IMR-90 (cell line): ENCODE data around the gene CTNNBIP1. TPM values are rescaled to one million over a fixed set of nuclear protein-coding genes. Genes with fewer than 3 reads are reported as not detected.

Experiments used
- ATAC-seq: fragments of 200-7000 bp; cut with Tn5 transposase; 2 replicates; pipeline ENCODE4 v1.9.1; 2020; ENCODE audit warnings: low read depth, mild to moderate bottlenecking, moderate library complexity
- BruUV-seq: library from RNA; stranded (reverse); fragments of 400-500 nt; replicated peaks from 2 replicates; lab custom pipeline; 2021; lab: Mats Ljungman, UMichigan
- CTCF ChIA-PET: fragments of 300-600 bp; formaldehyde crosslinking; extraction: SDS; loops from one replicate; lab custom pipeline; 2021; ENCODE audit warnings: antibody characterized with exemption; lab: Yijun Ruan, JAX
- POLR2A ChIA-PET: fragments of 300-600 bp; sonication (Branson Sonifier 250); formaldehyde crosslinking; loops from one replicate; lab custom pipeline; 2022; ENCODE audit warnings: antibody characterized with exemption; ENCODE audit not compliant: unreplicated experiment; lab: Charles Lee
- DNase-seq: peaks from one replicate; pipeline ENCODE4 v3.0.0; 2013
- H2AFZ ChIP-seq: replicated peaks from 2 replicates; pipeline ENCODE3; 2013; ENCODE audit warnings: low read length, mild to moderate bottlenecking; ENCODE audit not compliant: poor library complexity
- H2AK5ac ChIP-seq: 2 replicates; pipeline ENCODE4 v1.6.1; 2013; ENCODE audit warnings: low read depth, low read length, inconsistent platforms
- H2AK9ac ChIP-seq: replicated peaks from 2 replicates; pipeline ENCODE3; 2013; ENCODE audit warnings: mild to moderate bottlenecking, low read depth, low read length, moderate library complexity; ENCODE audit not compliant: poor library complexity
- H2BK120ac ChIP-seq: 2 replicates; pipeline ENCODE4 v1.6.1; 2013; ENCODE audit warnings: low read depth, low read length, inconsistent platforms
- H2BK15ac ChIP-seq: 3 replicates; pipeline ENCODE4 v1.6.1; 2013; ENCODE audit warnings: low read depth, low read length, inconsistent platforms
- H2BK20ac ChIP-seq: 2 replicates; pipeline ENCODE4 v1.6.1; 2013; ENCODE audit warnings: low read depth, mild to moderate bottlenecking, inconsistent platforms, low read length, moderate library complexity
- H2BK5ac ChIP-seq: 2 replicates; pipeline ENCODE4 v1.6.1; 2013; ENCODE audit warnings: mild to moderate bottlenecking, low read depth, low read length, inconsistent platforms; ENCODE audit not compliant: poor library complexity, severe bottlenecking
- H3K14ac ChIP-seq: replicated peaks from 2 replicates; pipeline ENCODE4 v1.6.1; 2013; ENCODE audit warnings: low read depth, low read length, inconsistent platforms
- H3K18ac ChIP-seq: 2 replicates; pipeline ENCODE4 v1.6.1; 2013; ENCODE audit warnings: low read depth, low read length, control low read depth
- H3K23ac ChIP-seq: 2 replicates; pipeline ENCODE4 v1.6.1; 2013; ENCODE audit warnings: low read depth, low read length, inconsistent platforms
- H3K27ac ChIP-seq: 2 replicates; pipeline ENCODE4 v1.5.1; 2013; ENCODE audit warnings: mild to moderate bottlenecking, control low read depth, low read length; ENCODE audit not compliant: insufficient read depth
- H3K27me3 ChIP-seq: 2 replicates; pipeline ENCODE4 v1.6.1; 2013; ENCODE audit warnings: low read length; ENCODE audit not compliant: control insufficient read depth, insufficient read depth
- H3K36me3 ChIP-seq: 2 replicates; pipeline ENCODE4 v1.6.1; 2013; ENCODE audit warnings: low read length, mixed read lengths; ENCODE audit not compliant: control insufficient read depth, insufficient read depth
- H3K4ac ChIP-seq: 2 replicates; pipeline ENCODE4 v1.6.1; 2013; ENCODE audit warnings: low read depth, low read length, inconsistent platforms
- H3K4me1 ChIP-seq: 2 replicates; pipeline ENCODE4 v1.6.1; 2013; ENCODE audit warnings: low read length, mixed read lengths; ENCODE audit not compliant: control insufficient read depth, insufficient read depth
- H3K4me2 ChIP-seq: 2 replicates; pipeline ENCODE4 v1.6.1; 2013; ENCODE audit warnings: low read depth, mild to moderate bottlenecking, control low read depth, low read length, moderate library complexity
- H3K4me3 ChIP-seq: 2 replicates; pipeline ENCODE4 v1.5.1; 2013; ENCODE audit warnings: low read depth, mild to moderate bottlenecking, control low read depth, low read length, moderate library complexity; ENCODE audit not compliant: insufficient read depth
- H3K56ac ChIP-seq: 2 replicates; pipeline ENCODE4 v1.6.1; 2013; ENCODE audit warnings: low read length, inconsistent platforms; ENCODE audit not compliant: insufficient read depth; ENCODE audit errors: extremely low read depth
- H3K79me1 ChIP-seq, 2 experiments: 2 replicates each; pipeline ENCODE4 v1.6.1; 2013; ENCODE audit warnings: low read length in 2 of 2, inconsistent platforms in 1 of 2, low read depth in 1 of 2
- H3K9ac ChIP-seq: 2 replicates; pipeline ENCODE4 v1.6.1; 2013; ENCODE audit warnings: low read depth, low read length, control low read depth
- H3K9me1 ChIP-seq: 2 replicates; pipeline ENCODE4 v1.6.1; 2013; ENCODE audit warnings: low read length, inconsistent platforms; ENCODE audit not compliant: insufficient read depth
- H3K9me3 ChIP-seq: 2 replicates; pipeline ENCODE4 v1.6.1; 2013; ENCODE audit warnings: low read length; ENCODE audit not compliant: control insufficient read depth, insufficient read depth
- H4K20me1 ChIP-seq: 2 replicates; pipeline ENCODE4 v1.6.1; 2013; ENCODE audit warnings: low read length, inconsistent platforms; ENCODE audit not compliant: insufficient read depth
- H4K5ac ChIP-seq: 2 replicates; pipeline ENCODE4 v1.6.1; 2013; ENCODE audit warnings: mild to moderate bottlenecking, low read depth, low read length, control low read depth
- H4K8ac ChIP-seq, 2 experiments: 2 replicates each; pipeline ENCODE4 v1.6.1; 2013; ENCODE audit warnings: low read depth in 2 of 2, low read length in 2 of 2, control low read depth in 1 of 2, inconsistent platforms in 1 of 2
- H4K91ac ChIP-seq: 2 replicates; pipeline ENCODE4 v1.6.1; 2013; ENCODE audit warnings: low read depth, low read length, inconsistent platforms; ENCODE audit not compliant: insufficient read depth
- BHLHE40 ChIP-seq: fragments of 150-350 bp; IDR thresholded peaks from 2 replicates; pipeline ENCODE4 v1.6.1; 2016; ENCODE audit warnings: mild to moderate bottlenecking, low read depth, low read length
- CEBPB ChIP-seq: IDR thresholded peaks from 2 replicates; pipeline ENCODE4 v1.6.1; 2012; ENCODE audit warnings: low read depth, low read length, improper control_type of control experiment
- CHD1 ChIP-seq: IDR thresholded peaks from 2 replicates; pipeline ENCODE4 v1.6.1; 2012; ENCODE audit warnings: low read depth, low read length, improper control_type of control experiment
- CTCF ChIP-seq: conservative IDR thresholded peaks from 2 replicates; pipeline ENCODE4 v1.5.1; 2012; ENCODE audit warnings: mild to moderate bottlenecking, low read depth, low read length, improper control_type of control experiment
- FOS ChIP-seq: fragments of 150-350 bp; IDR thresholded peaks from 2 replicates; pipeline ENCODE4 v1.6.1; 2016; ENCODE audit warnings: low read depth, low read length
- MAFK ChIP-seq: IDR thresholded peaks from 2 replicates; pipeline ENCODE4 v1.6.1; 2012; ENCODE audit warnings: low read depth, low read length, improper control_type of control experiment
- MAZ ChIP-seq: IDR thresholded peaks from 2 replicates; pipeline ENCODE4 v1.6.1; 2012; ENCODE audit warnings: low read depth, mild to moderate bottlenecking, low read length, improper control_type of control experiment, moderate library complexity, borderline replicate concordance
- MXI1 ChIP-seq: IDR thresholded peaks from 2 replicates; pipeline ENCODE4 v1.6.1; 2012; ENCODE audit warnings: low read depth, mild to moderate bottlenecking, low read length, moderate library complexity, borderline replicate concordance
- NFE2L2 ChIP-seq: fragments of 150-350 bp; IDR thresholded peaks from 2 replicates; pipeline ENCODE4 v1.6.1; 2016; ENCODE audit warnings: low read depth, mild to moderate bottlenecking, low read length
- POLR2A ChIP-seq: IDR thresholded peaks from 2 replicates; pipeline ENCODE4 v1.6.1; 2012; ENCODE audit warnings: mild to moderate bottlenecking, low read depth, low read length
- RAD21 ChIP-seq: IDR thresholded peaks from 2 replicates; pipeline ENCODE4 v1.6.1; 2012; ENCODE audit warnings: low read length, improper control_type of control experiment
- RCOR1 ChIP-seq: IDR thresholded peaks from 2 replicates; pipeline ENCODE4 v1.6.1; 2012; ENCODE audit warnings: mild to moderate bottlenecking, low read length, improper control_type of control experiment; ENCODE audit not compliant: insufficient replicate concordance
- RFX5 ChIP-seq: IDR thresholded peaks from 2 replicates; pipeline ENCODE4 v1.8.0; 2012; ENCODE audit warnings: low read depth, mild to moderate bottlenecking, low read length, moderate library complexity
- SMC3 ChIP-seq: fragments of 150-350 bp; IDR thresholded peaks from 2 replicates; pipeline ENCODE4 v1.6.1; 2016; ENCODE audit warnings: low read depth, mild to moderate bottlenecking, antibody characterized with exemption, low read length, moderate library complexity
- USF2 ChIP-seq: fragments of 150-350 bp; IDR thresholded peaks from 2 replicates; pipeline ENCODE4 v1.6.1; 2017; ENCODE audit warnings: mild to moderate bottlenecking, antibody characterized with exemption, low read length, low read depth
- WGBS, 2 experiments: methylation state at CpG; one replicate each; pipeline versions ENCODE4 v1.1.5 to v1.1.7; 2013; ENCODE audit warnings: missing lambda C conversion rate in 2 of 2; ENCODE audit not compliant: insufficient read length in 1 of 2; ENCODE audit errors: extremely low coverage in 2 of 2; 5-methylcytosine and 5-hydroxymethylcytosine counted together
- dilution Hi-C: fragments of 300-500 bp; cut with HindIII; formaldehyde crosslinking; loops from one replicate; pipeline ENCODE4 v1.14.3; 2018; ENCODE audit warnings: low sequenced_read_pairs; ENCODE audit not compliant: unreplicated experiment
- in situ Hi-C: fragments of 300-500 bp; cut with MboI; formaldehyde crosslinking; loops from 3 replicates; pipeline ENCODE4 v1.14.3; 2019; ENCODE audit warnings: low sequenced_read_pairs, inconsistent platforms, mixed read lengths
- intact Hi-C: fragments of 100-400 bp; cut with micrococcal nuclease; formaldehyde crosslinking; loops from 2 replicates; pipeline ENCODE4 v1.10.0; 2022
- polyA plus RNA-seq, 3 experiments: library from polyadenylated mRNA; depleted of rRNA; stranded (reverse); fragments of >200 nt; gene quantifications; 2 replicates each; pipeline ENCODE4 v1.2.3, GENCODE V29; 2012; ENCODE audit warnings: low replicate concordance in 1 of 3
- total RNA-seq: library from RNA; depleted of rRNA; stranded (reverse); fragments of >200 nt; gene quantifications from 2 replicates; pipeline ENCODE4 v1.2.3, GENCODE V29; 2012
- TF ChIP-seq, protein P1 (sequence below): fragments of 150-350 bp; IDR thresholded peaks from 2 replicates; pipeline ENCODE4 v1.6.1; 2016; ENCODE audit warnings: low read depth, mild to moderate bottlenecking, low read length, moderate library complexity, borderline replicate concordance

The CTNNBIP1 gene
- total and polyA plus RNA-seq, 2 of the 4 experiments (the other 2 are of a cell fraction) = 24.7 to 28.5 TPM

GRCh38 chr1:9957726-9958125 lies 47.7 kb upstream of the CTNNBIP1 start:
- no TSS peak for BruUV-seq
- no peaks in the 10 kb centered on the region for H3K9me1 ChIP-seq
- no peak overlapping the region for H3K4me3 ChIP-seq
- no peaks in the 10 kb centered on the region for H4K20me1 ChIP-seq
- H2BK5ac ChIP-seq = no peak overlapping the region
- no peak overlapping the region for H2AK5ac ChIP-seq
- H3K9me3 ChIP-seq = no peaks in the 10 kb centered on the region
- H3K56ac ChIP-seq = no peak overlapping the region
- H3K36me3 ChIP-seq = no peaks in the 10 kb centered on the region; the same call in 1 of the 2 replicates
- no peak overlapping the region for H2BK20ac ChIP-seq
- H4K8ac ChIP-seq = no peak overlapping the region
- no peak for TF ChIP-seq MAZ
- TF ChIP-seq FOS = no peak
- no peak for TF ChIP-seq BHLHE40
- TF ChIP-seq MAFK = no peak
- TF ChIP-seq USF2 = no peak
- TF ChIP-seq POLR2A = no peak
- TF ChIP-seq CHD1 = no peak
- TF ChIP-seq RCOR1 = no peak
- no peak for TF ChIP-seq NFE2L2
- TF ChIP-seq MXI1 = no peak
- TF ChIP-seq RAD21 = no peak
- no peak for TF ChIP-seq RFX5
- TF ChIP-seq CTCF = no peak
- no peak for TF ChIP-seq SMC3
- no peak for TF ChIP-seq CEBPB
- TF ChIP-seq, protein P1, sequence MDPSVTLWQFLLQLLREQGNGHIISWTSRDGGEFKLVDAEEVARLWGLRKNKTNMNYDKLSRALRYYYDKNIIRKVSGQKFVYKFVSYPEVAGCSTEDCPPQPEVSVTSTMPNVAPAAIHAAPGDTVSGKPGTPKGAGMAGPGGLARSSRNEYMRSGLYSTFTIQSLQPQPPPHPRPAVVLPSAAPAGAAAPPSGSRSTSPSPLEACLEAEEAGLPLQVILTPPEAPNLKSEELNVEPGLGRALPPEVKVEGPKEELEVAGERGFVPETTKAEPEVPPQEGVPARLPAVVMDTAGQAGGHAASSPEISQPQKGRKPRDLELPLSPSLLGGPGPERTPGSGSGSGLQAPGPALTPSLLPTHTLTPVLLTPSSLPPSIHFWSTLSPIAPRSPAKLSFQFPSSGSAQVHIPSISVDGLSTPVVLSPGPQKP = no peak
- no peak overlapping the region for H3K18ac ChIP-seq
- CTCF ChIA-PET = no interaction called here
- no peak overlapping the region for H2AK9ac ChIP-seq
- H4K91ac ChIP-seq = no peak overlapping the region
- no peak for DNase-seq
- H3K4ac ChIP-seq = no peak overlapping the region
- dilution Hi-C loops = no loop called here
- no peak overlapping the region for H4K5ac ChIP-seq
- H3K4me2 ChIP-seq = no peak overlapping the region
- no peak overlapping the region for H3K14ac ChIP-seq
- POLR2A ChIA-PET = no interaction called here
- in situ Hi-C loops = loop anchor here (25.0 kb wide), 1 partner anchor 180 kb away; no protein-coding TSS in a partner anchor
- 80% methylated on average over 1 of the region's 8 CpGs; no CpG with 5 or more reads in 1 of the 2 experiments for WGBS, 2 experiments
- intact Hi-C loops = loop anchor here (10.0 kb wide), 1 partner anchor 377 kb away; no protein-coding TSS in a partner anchor
- no peaks in the 10 kb centered on the region for H3K27me3 ChIP-seq
- no peak overlapping the region for H2AFZ ChIP-seq
- H3K9ac ChIP-seq = no peak overlapping the region
- no peak overlapping the region for H2BK120ac ChIP-seq
- no peak for ATAC-seq
- peaks cover 0 to 7% of the 10 kb centered on the region in 2 experiments; a peak in 2 of 4 replicates for H3K79me1 ChIP-seq
- H3K4me1 ChIP-seq = peaks cover 2% of the 10 kb centered on the region; the same call in 1 of the 2 replicates
- H3K23ac ChIP-seq = no peak overlapping the region
- H2BK15ac ChIP-seq = no peak overlapping the region
- no peak overlapping the region for H3K27ac ChIP-seq
